HEK293 (cell line): ENCODE results near the gene CEP112.

ENCODE experiments used
- CTCF ChIA-PET: fragments of 350-600 bp; formaldehyde crosslinking; extraction: SDS; loops from one replicate; lab custom pipeline; 2021; ENCODE audit warnings: antibody characterized with exemption; lab: Yijun Ruan, JAX
- POLR2A ChIA-PET: fragments of 300-600 bp; formaldehyde crosslinking; extraction: SDS; loops from one replicate; lab custom pipeline; 2020; ENCODE audit warnings: antibody characterized with exemption, inconsistent platforms; lab: Yijun Ruan, JAX
- H3K27ac ChIP-seq: fragments of 200-500 bp; sonication (Bioruptor generic); 2 replicates; pipeline ENCODE4 v1.5.1; 2014; ENCODE audit warnings: low read depth, low read length, control low read depth, inconsistent platforms; ENCODE audit errors: extremely low read depth
- H3K36me3 ChIP-seq, 2 experiments: fragments of 200-500 bp in 1 of 2; sonication (Bioruptor generic) in 1 of 2; 1 replicate in 1 of 2; 2 replicates in 1 of 2; pipeline ENCODE4 v1.5.1; 2014 to 2017; ENCODE audit warnings: inconsistent platforms in 2 of 2, low read length in 2 of 2; ENCODE audit not compliant: control insufficient read depth in 2 of 2, insufficient read depth in 1 of 2
- H3K4me1 ChIP-seq: fragments of 200-500 bp; sonication (Bioruptor generic); 2 replicates; pipeline ENCODE4 v1.5.1; 2014; ENCODE audit warnings: mild to moderate bottlenecking, low read length, inconsistent platforms; ENCODE audit not compliant: control insufficient read depth, insufficient read depth
- H3K4me3 ChIP-seq: 2 replicates; pipeline ENCODE4 v1.5.1; 2011; ENCODE audit warnings: low read depth, mild to moderate bottlenecking, control low read depth, low read length, moderate library complexity
- H3K9me3 ChIP-seq: fragments of 200-500 bp; sonication (Bioruptor generic); 2 replicates; pipeline ENCODE4 v1.5.1; 2014; ENCODE audit warnings: low read depth, low read length, inconsistent platforms; ENCODE audit not compliant: control insufficient read depth, insufficient read depth
- KLF10 ChIP-seq: fragments of 450-650 bp; IDR thresholded peaks from 2 replicates; pipeline ENCODE4 v1.5.1; 2018; ENCODE audit warnings: missing biosample characterization, mild to moderate bottlenecking, missing genetic modification characterization
- KLF16 ChIP-seq: fragments of 450-650 bp; formaldehyde crosslinking; IDR thresholded peaks from 2 replicates; pipeline ENCODE4 v1.5.1; 2017; ENCODE audit warnings: missing biosample characterization, missing genetic modification characterization
- MEIS1 ChIP-seq: sonication (generic); formaldehyde crosslinking; IDR thresholded peaks from 2 replicates; pipeline ENCODE4 v1.8.1; 2022; ENCODE audit warnings: missing genetic modification reagents, mild to moderate bottlenecking, borderline replicate concordance
- MZF1 ChIP-seq: fragments of 450-650 bp; formaldehyde crosslinking; IDR thresholded peaks from 2 replicates; pipeline ENCODE4 v1.5.1; 2017; ENCODE audit warnings: missing biosample characterization, missing genetic modification characterization, borderline replicate concordance
- PATZ1 ChIP-seq: fragments of 450-650 bp; formaldehyde crosslinking; IDR thresholded peaks from 2 replicates; pipeline ENCODE4 v1.5.1; 2016; ENCODE audit warnings: missing biosample characterization, missing genetic modification characterization
- PRDM2 ChIP-seq: fragments of 450-650 bp; formaldehyde crosslinking; IDR thresholded peaks from 2 replicates; pipeline ENCODE4 v1.5.1; 2016; ENCODE audit warnings: missing biosample characterization, missing genetic modification characterization, borderline replicate concordance
- SP7 ChIP-seq: fragments of 450-650 bp; formaldehyde crosslinking; IDR thresholded peaks from 2 replicates; pipeline ENCODE4 v1.5.1; 2016; ENCODE audit warnings: missing biosample characterization, missing genetic modification characterization
- YY2 ChIP-seq: fragments of 450-650 bp; formaldehyde crosslinking; IDR thresholded peaks from 2 replicates; pipeline ENCODE4 v1.5.1; 2016; ENCODE audit warnings: missing biosample characterization, missing genetic modification characterization
- ZBTB1 ChIP-seq: fragments of 450-650 bp; formaldehyde crosslinking; IDR thresholded peaks from 2 replicates; pipeline ENCODE4 v1.5.1; 2016; ENCODE audit warnings: missing biosample characterization, missing genetic modification characterization
- ZBTB26 ChIP-seq: fragments of 450-650 bp; formaldehyde crosslinking; optimal IDR thresholded peaks from 2 replicates; pipeline ENCODE3; 2016; ENCODE audit warnings: missing biosample characterization, mild to moderate bottlenecking, missing genetic modification characterization
- ZFHX2 ChIP-seq: fragments of 450-650 bp; formaldehyde crosslinking; conservative IDR thresholded peaks from 2 replicates; pipeline ENCODE4 v1.5.1; 2016; ENCODE audit warnings: missing biosample characterization, missing genetic modification characterization
- ZNF140 ChIP-seq: fragments of 450-650 bp; formaldehyde crosslinking; IDR thresholded peaks from 2 replicates; pipeline ENCODE4 v1.5.1; 2016; ENCODE audit warnings: missing biosample characterization, missing genetic modification characterization
- ZNF214 ChIP-seq: fragments of 450-650 bp; formaldehyde crosslinking; IDR thresholded peaks from 2 replicates; pipeline ENCODE4 v1.5.1; 2017; ENCODE audit warnings: missing biosample characterization, mild to moderate bottlenecking, missing genetic modification characterization, borderline replicate concordance
- ZNF341 ChIP-seq: fragments of 450-650 bp; formaldehyde crosslinking; IDR thresholded peaks from 2 replicates; pipeline ENCODE4; 2016; ENCODE audit warnings: low read depth, missing biosample characterization, missing genetic modification characterization
- ZNF354C ChIP-seq: fragments of 450-650 bp; formaldehyde crosslinking; IDR thresholded peaks from 2 replicates; pipeline ENCODE4 v1.5.1; 2016; ENCODE audit warnings: missing biosample characterization, missing genetic modification characterization, low read depth, borderline replicate concordance
- ZNF362 ChIP-seq: fragments of 450-650 bp; formaldehyde crosslinking; IDR thresholded peaks from 2 replicates; pipeline ENCODE4 v1.5.1; 2016; ENCODE audit warnings: missing biosample characterization, missing genetic modification characterization
- ZNF433 ChIP-seq: fragments of 450-650 bp; formaldehyde crosslinking; IDR thresholded peaks from 2 replicates; pipeline ENCODE4 v1.5.1; 2016; ENCODE audit warnings: missing biosample characterization, missing genetic modification characterization, low read depth
- ZNF514 ChIP-seq: fragments of 450-650 bp; formaldehyde crosslinking; IDR thresholded peaks from 2 replicates; pipeline ENCODE4 v1.5.1; 2016; ENCODE audit warnings: missing biosample characterization, missing genetic modification characterization
- ZNF626 ChIP-seq: fragments of 450-650 bp; sonication (Bioruptor Pico); formaldehyde crosslinking; IDR thresholded peaks from 2 replicates; pipeline ENCODE4 v1.5.1; 2018; ENCODE audit warnings: missing biosample characterization, missing genetic modification characterization, inconsistent platforms
- ZNF645 ChIP-seq: fragments of 450-650 bp; formaldehyde crosslinking; IDR thresholded peaks from 2 replicates; pipeline ENCODE4; 2016; ENCODE audit warnings: missing biosample characterization, missing genetic modification characterization
- ZNF768 ChIP-seq: fragments of 450-650 bp; formaldehyde crosslinking; IDR thresholded peaks from 2 replicates; pipeline ENCODE4 v1.5.1; 2018; ENCODE audit warnings: missing biosample characterization, mild to moderate bottlenecking, missing genetic modification characterization
- ZNF777 ChIP-seq: fragments of 450-650 bp; formaldehyde crosslinking; IDR thresholded peaks from 2 replicates; pipeline ENCODE4 v1.5.1; 2017; ENCODE audit warnings: missing biosample characterization, missing genetic modification characterization, borderline replicate concordance

Gene CEP112

GRCh38 chr17:65918916-65919315 is 273.0 kb downstream of the CEP112 start:
- Histone ChIP-seq H3K9me3 (no peaks in the 10 kb centered on the region), H3K36me3 (no peaks in the 10 kb centered on the region), H3K4me1 (no peaks in the 10 kb centered on the region), H3K4me3 (no peak overlapping the region), H3K27ac (no peak overlapping the region)
- CTCF ChIA-PET, result no interaction called here
- POLR2A ChIA-PET, result no interaction called here
- TF ChIP-seq MZF1 (tag by site-specific recombination), result no peak
- TF ChIP-seq ZNF362, result no peak
- TF ChIP-seq ZFHX2 (tag by site-specific recombination), result no peak
- no peak for TF ChIP-seq ZNF514 (tag by site-specific recombination)
- TF ChIP-seq ZNF626 (tag by site-specific recombination), result no peak
- no peak for TF ChIP-seq ZNF645 (tag by site-specific recombination)
- TF ChIP-seq ZBTB26 (tag by site-specific recombination), result no peak
- TF ChIP-seq, all 188 proteins: peak for 0

- ChIA-PET CTCF (no interaction called here), POLR2A (no interaction called here)
- TF ChIP-seq ZNF140 (tag by site-specific recombination) (no peak), ZNF354C (tag by site-specific recombination) (no peak), PRDM2 (tag by site-specific recombination) (no peak), ZNF768 (no peak), MEIS1 (CRISPR knock-in tag) (no peak), PATZ1 (tag by site-specific recombination) (no peak), KLF10 (no peak), ZNF433 (no peak), ZNF341 (tag by site-specific recombination) (no peak), ZNF777 (tag by site-specific recombination) (no peak), ZNF214 (no peak), YY2 (tag by site-specific recombination) (no peak), ZBTB1 (tag by site-specific recombination) (no peak), SP7 (tag by site-specific recombination) (no peak), KLF16 (tag by site-specific recombination) (no peak)
- no peaks in the 10 kb centered on the region for H3K36me3 ChIP-seq
- no peak overlapping the region for H3K27ac ChIP-seq
- H3K4me3 ChIP-seq, result no peak overlapping the region
- no peaks in the 10 kb centered on the region for H3K9me3 ChIP-seq
- H3K4me1 ChIP-seq, result no peaks in the 10 kb centered on the region
Measured at GRCh38 chr17:65918500-65918899, 273.4 kb downstream of the CEP112 start.
